Measurements from ENCODE around the gene CRYAB. TPM values are rescaled to one million over a fixed set of nuclear protein-coding genes. Genes with fewer than 3 reads are reported as not detected.

CRYAB gene
- polyA plus RNA-seq, 2 of the 4 experiments (the other 2 are of a cell fraction): 1.1 to 25.3 TPM

- H3K27ac ChIP-seq: peak overlapping the region; percentile 80 to 99
- H3K4me3 ChIP-seq: peak overlapping the region; percentile 78
- WGBS (ENCODE audit: missing lambda C conversion rate): under 1% methylated on average over 13 of the region's 13 CpGs
- peak overlapping the region; percentile 92 for H3K4me2 ChIP-seq
- peak; percentile 44 to 54 for ATAC-seq
- H3K4me1 ChIP-seq: peaks cover 9% of the 10 kb centered on the region; the same call in 1 of the 3 replicates
- POLR2A ChIA-PET: interaction anchor here (1.7 kb wide), 1 partner anchor 49 kb away, joined by 5 read pairs; no protein-coding TSS in a partner anchor
- peak; percentile 5 to 43 for DNase-seq (ENCODE audit: low read depth in 1 of 2, low spot score in 1 of 2)
- FAIRE-seq: no peak
- CTCF ChIA-PET: interaction anchor here (0.6 to 2.1 kb wide), 8 partner anchors 12 to 106 kb away, joined by 3 to 12 read pairs (median 4); partner anchors contain the start of gene DIXDC1
- no peaks in the 10 kb centered on the region for H3K9me3 ChIP-seq
- TF ChIP-seq EP300 (IDR thresholded peaks at IDR 0.05) (no peak), CTCF (IDR thresholded peaks at IDR 0.05) (no peak; the same call in 2 of the 3 replicates), RNF2 (IDR thresholded peaks at IDR 0.05; ENCODE audit: borderline replicate concordance, low read depth) (no peak), RAD21 (conservative IDR thresholded peaks at IDR 0.05 in 1 of 2, IDR thresholded peaks at IDR 0.05 in 1 of 2) (peak in 1 of 2 experiments; percentile 24; a peak in 1 of 5 replicates), KDM1A (IDR thresholded peaks at IDR 0.05; ENCODE audit: low read depth) (no peak), GATA3 (IDR thresholded peaks at IDR 0.05; ENCODE audit: borderline replicate concordance) (no peak), CBX8 (IDR thresholded peaks at IDR 0.05) (no peak), ZNF302 (CRISPR knock-in tag; IDR thresholded peaks at IDR 0.05) (no peak), HOXB5 (CRISPR knock-in tag; IDR thresholded peaks at IDR 0.05) (no peak), POLR2A (IDR thresholded peaks at IDR 0.05; ENCODE audit: low read length) (0 out of 2 replicates have a peak, but pooled peaks have one; percentile 18), FOSL2 (IDR thresholded peaks at IDR 0.05) (no peak), FOSL2 (CRISPR knock-in tag; IDR thresholded peaks at IDR 0.05) (no peak)
Observed at GRCh38 chr11:111878385-111878848, 33.2 kb downstream of the CRYAB start.

- no peak for DNase-seq (ENCODE audit: low read depth in 1 of 2, low spot score in 1 of 2)
- TF ChIP-seq HDAC2 (IDR thresholded peaks at IDR 0.05) (no peak), KDM1A (IDR thresholded peaks at IDR 0.05; ENCODE audit: low read depth) (no peak), CEBPB (IDR thresholded peaks at IDR 0.05) (no peak), CBX2 (IDR thresholded peaks at IDR 0.05; ENCODE audit: borderline replicate concordance, low read depth) (no peak), PBX3 (IDR thresholded peaks at IDR 0.05) (no peak), NR3C1 (IDR thresholded peaks at IDR 0.05) (no peak), ELK1 (IDR thresholded peaks at IDR 0.05; ENCODE audit: low read depth, low read length) (no peak), POLR2AphosphoS2 (conservative IDR thresholded peaks at IDR 0.05; ENCODE audit: low read length) (no peak), EP300 (IDR thresholded peaks at IDR 0.05) (no peak), RARB (CRISPR knock-in tag; IDR thresholded peaks at IDR 0.05) (no peak)
- peak overlapping the region; percentile 61 for H3K4me3 ChIP-seq
- peaks cover 9% of the 10 kb centered on the region; the same call in 2 of the 3 replicates for H3K4me1 ChIP-seq
- no peaks in the 10 kb centered on the region for H3K9me3 ChIP-seq
- no peak for ATAC-seq
- POLR2A ChIA-PET: interaction anchor here (0.9 to 1.6 kb wide), 4 partner anchors 55 to 269 kb away, joined by 3 to 4 read pairs (median 4); partner anchors contain the start of gene SIK2
- no peak for FAIRE-seq
- CTCF ChIA-PET: interaction anchor here (0.6 to 1.8 kb wide), 8 partner anchors 10 to 110 kb away, joined by 3 to 6 read pairs (median 4); no protein-coding TSS in a partner anchor
- peak overlapping the region; percentile 92 to 99 for H3K27ac ChIP-seq
- peak overlapping the region; percentile 90 for H3K4me2 ChIP-seq
- WGBS (ENCODE audit: missing lambda C conversion rate): 48% methylated on average over 5 of the region's 5 CpGs
Observed at GRCh38 chr11:111871693-111872161, 39.8 kb downstream of the CRYAB start.

All from A549 (cell line).